ENCODE measurements around the gene EVA1C.
"Not testable (repeated sequence)": the region's sequence is repeated elsewhere in the genome, so short reads cannot be mapped to it uniquely, and the experiment has no call there.

EVA1C gene

DNA sequence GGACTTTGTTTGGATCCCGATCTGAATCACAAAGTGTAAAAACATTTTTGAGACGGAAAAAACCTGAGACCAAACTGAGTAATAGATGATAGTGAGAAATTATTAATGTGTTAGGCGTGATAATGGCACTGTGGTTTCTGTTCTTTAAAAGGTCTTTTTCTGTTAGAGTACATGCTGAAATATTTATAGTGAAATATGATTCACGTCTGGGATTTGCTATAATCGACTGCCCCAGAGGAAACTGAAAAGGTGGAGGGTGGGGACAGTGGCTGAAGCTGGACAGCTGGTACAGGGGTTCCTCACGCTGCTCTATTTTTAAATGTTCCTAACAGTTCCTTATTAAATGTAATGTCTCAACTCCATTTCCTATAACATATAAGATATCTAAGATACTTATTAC lies 30.9 kb upstream of the EVA1C start:
- FAIRE-seq (no peak), DNase-seq (ENCODE audit: insufficient read length, low spot score) (no peak)
- no peak for TF ChIP-seq POLR2A (IDR thresholded peaks at IDR 0.05; ENCODE audit: low read depth, low read length)

DNA sequence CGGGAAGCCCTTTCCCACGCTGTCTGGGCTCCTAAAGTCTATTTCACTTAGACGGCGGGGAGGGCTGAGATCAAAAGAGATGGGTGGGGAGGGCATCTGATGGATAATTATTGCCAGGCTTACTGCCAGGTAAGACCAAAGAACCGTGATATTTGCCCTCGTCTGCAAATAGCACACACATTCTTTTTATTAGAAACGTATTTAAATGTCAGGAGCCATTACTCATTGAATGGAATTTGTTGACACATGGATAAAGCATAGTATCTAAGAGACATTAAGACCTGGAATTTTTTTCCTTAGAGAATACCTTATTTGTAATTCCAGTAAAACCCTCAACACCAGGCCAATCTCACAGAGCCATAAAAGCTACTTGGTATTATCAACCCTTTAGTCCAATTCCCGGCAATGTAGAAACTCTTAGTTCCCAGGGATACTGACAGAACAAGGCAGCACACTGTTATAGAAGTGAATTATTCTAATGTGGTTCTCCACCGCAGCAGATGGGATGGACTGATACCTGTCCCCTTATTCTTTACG lies 30.3 kb upstream of the EVA1C start:
- DNase-seq (ENCODE audit: insufficient read length, low spot score) (no peak), FAIRE-seq (no peak)
- TF ChIP-seq POLR2A (IDR thresholded peaks at IDR 0.05; ENCODE audit: low read depth, low read length): no peak

DNA sequence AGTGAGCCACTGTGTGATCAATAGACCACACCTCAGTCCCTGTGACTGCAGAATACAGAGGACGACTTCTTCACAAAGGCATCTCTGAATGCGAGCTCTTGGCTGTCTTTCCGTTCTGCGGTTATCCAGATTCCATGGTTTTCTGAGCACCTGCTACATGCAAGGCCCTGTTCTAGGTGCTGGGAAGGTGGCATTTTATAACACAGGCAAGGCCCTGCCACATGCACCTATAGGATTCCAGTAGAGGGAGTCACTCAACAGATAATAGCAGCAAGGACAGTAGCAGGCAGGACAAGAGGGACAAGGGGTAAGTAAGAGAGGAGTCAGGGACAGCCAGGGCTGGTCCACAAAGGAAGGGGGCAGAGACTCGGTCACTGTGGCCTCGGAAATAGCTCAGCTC lies 28.7 kb upstream of the EVA1C start:
- DNase-seq (ENCODE audit: insufficient read length, low spot score) (no peak), FAIRE-seq (no peak)
- no peak for TF ChIP-seq POLR2A (IDR thresholded peaks at IDR 0.05; ENCODE audit: low read depth, low read length)

DNA sequence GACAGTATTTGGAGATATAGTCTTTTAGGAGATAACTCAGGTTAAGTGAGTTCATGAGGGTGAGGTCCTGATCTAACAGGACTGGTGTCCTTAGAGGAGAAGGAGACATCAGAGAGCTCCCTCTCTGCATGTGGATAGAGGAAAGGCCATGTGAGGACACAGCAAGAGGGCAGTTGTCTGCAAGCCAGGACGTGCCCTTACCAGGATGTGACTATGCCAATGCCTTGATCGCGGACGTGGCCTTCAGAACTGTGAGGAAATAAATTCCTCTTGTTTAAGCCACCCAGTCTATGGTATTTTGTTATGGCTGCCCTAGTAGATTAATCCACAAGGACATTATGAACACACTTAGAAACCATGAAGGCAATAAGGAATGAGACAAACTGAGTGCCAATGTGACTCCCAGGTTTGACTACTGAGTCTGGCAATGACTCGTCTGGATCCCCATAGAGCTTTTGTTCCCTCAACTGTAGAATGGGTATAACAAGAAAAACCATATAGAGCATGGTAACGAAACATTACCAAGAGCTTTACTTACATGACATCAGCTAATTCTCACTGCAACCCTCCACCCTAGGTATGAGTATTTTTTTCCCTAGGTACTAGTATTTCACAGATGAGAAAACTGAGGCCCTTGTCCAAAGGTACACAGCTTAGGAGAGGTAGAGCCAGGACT lies 26.2 kb upstream of the EVA1C start:
- no peak for TF ChIP-seq POLR2A (IDR thresholded peaks at IDR 0.05; ENCODE audit: low read depth, low read length)
- no peak for DNase-seq (ENCODE audit: insufficient read length, low spot score)
- FAIRE-seq: no peak

DNA sequence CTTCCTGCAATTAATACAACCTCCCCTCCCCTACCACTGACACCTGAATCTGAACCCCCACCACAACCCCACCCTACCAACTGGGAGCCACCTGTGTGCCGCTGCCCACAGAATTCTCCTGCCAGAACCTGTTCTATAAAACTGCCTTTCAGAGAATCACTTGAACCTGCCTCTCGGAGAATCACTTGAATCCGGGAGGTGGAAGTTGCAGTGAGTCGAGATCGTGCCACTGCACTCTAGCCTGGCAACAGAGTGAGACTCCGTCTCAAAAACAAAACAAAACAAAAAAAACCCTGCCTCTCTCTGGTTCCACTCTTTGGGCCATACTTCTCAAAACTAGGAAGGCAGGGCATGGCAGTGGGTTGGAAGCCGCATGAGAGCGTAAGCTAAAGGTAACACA lies 25.4 kb upstream of the EVA1C start:
- FAIRE-seq (no peak), DNase-seq (ENCODE audit: insufficient read length, low spot score) (no peak)
- TF ChIP-seq POLR2A (IDR thresholded peaks at IDR 0.05; ENCODE audit: low read depth, low read length): no peak

DNA sequence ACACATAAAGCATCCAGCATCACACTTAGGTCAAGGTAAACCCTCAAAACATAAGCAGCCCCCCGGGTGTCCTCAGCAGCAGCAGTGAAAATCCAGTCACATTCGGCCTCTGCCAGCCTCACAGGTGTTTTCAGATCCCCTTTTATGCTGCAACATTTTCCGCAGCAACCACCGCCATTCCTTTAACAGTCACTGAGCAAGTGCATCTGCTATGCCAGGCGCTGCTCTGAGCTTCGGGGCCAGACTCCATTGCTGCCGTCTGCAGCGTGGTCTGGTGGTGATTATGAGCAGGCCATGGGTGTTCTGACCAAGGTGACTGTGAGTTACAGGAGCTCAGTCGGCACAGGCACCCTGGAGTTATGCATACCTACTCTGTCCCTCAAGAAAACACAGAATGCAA lies 24.2 kb upstream of the EVA1C start:
- FAIRE-seq (no peak), DNase-seq (ENCODE audit: insufficient read length, low spot score) (no peak)
- TF ChIP-seq POLR2A (IDR thresholded peaks at IDR 0.05; ENCODE audit: low read depth, low read length): no peak

DNA sequence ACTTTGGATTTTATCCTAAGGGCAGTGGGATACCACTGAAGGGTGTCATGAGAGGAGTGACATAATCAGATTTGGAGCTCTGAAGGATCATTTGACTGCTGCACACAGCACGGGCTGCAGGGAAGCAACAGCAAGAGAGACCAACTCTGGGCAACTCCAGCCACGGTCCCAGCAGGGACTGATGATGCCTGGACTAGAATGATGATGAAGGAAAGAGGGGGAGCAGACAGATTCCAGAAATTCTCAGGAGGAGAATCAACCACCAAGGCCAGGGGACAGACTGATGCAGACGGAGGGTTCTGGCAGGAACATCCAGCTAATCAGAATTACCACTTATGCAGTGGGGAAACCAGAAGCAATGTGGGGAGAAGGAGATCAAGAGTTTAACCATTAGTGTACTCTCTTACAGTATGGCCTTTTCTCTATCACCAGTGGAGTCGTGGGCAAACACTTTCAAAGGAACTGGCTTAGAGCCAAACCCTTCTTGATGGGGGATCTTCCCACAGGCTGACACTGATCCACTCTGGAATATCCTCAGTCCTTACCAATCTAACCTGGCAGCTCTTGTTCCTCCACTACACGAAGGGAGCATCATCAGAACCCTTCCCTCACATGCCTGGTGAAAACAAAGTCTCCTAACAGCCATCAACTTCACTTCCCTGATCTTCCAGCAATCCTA lies 23.0 kb upstream of the EVA1C start:
- TF ChIP-seq POLR2A (IDR thresholded peaks at IDR 0.05; ENCODE audit: low read depth, low read length): no peak
- no peak for DNase-seq (ENCODE audit: insufficient read length, low spot score)
- no peak for FAIRE-seq

DNA sequence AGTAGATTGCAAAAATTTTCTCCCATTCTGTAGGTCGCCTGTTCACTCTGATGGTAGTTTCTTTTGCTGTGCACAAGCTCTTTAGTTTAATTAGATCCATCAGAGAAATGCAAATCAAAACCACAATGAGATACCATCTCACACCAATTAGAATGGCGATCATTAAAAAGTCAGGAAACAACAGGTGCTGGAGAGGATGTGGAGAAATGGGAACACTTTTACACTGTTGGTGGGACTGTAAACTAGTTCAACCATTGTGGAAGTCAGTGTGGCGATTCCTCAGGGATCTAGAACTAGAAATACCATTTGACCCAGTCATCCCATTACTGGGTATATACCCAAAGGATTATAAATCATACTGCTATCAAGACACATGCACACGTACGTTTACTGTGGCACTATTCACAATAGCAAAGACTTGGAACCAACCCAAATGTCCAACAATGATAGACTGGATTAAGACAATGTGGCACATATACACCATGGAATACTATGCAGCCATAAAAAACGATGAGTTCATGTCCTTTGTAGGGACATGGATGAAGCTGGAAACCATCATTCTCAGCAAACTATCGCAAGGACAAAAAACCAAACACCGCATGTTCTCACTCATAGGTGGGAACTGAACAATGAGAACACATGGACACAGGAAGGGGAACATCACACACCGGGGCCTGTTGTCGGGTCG lies 21.8 kb upstream of the EVA1C start:
- not testable (repeated sequence) for FAIRE-seq

DNA sequence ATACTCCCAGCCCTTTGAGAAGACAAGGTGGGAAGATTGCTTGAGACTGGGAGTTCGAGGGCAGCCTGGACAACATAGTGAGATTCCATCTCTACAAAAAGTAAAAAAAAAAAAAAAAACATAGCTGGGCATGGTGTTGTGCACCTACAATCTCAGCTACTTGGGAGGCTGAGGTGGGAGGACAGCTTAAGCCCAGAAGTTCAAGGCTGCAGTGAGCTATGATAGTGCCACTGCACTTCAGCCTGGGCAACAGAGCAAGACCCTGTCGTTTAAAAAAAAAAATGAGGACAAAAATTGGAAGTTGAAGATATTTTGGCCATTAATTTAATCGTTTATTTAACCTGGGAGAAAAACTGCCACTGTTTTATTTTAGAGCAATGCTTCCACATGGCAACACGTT lies 20.8 kb upstream of the EVA1C start:
- FAIRE-seq: no peak
- DNase-seq (ENCODE audit: insufficient read length, low spot score): no peak
- TF ChIP-seq POLR2A (IDR thresholded peaks at IDR 0.05; ENCODE audit: low read depth, low read length): no peak

More for the DNA sequence above, 21.8 kb upstream of the EVA1C start:
- DNase-seq (ENCODE audit: insufficient read length, low spot score): not testable (repeated sequence)

DNA sequence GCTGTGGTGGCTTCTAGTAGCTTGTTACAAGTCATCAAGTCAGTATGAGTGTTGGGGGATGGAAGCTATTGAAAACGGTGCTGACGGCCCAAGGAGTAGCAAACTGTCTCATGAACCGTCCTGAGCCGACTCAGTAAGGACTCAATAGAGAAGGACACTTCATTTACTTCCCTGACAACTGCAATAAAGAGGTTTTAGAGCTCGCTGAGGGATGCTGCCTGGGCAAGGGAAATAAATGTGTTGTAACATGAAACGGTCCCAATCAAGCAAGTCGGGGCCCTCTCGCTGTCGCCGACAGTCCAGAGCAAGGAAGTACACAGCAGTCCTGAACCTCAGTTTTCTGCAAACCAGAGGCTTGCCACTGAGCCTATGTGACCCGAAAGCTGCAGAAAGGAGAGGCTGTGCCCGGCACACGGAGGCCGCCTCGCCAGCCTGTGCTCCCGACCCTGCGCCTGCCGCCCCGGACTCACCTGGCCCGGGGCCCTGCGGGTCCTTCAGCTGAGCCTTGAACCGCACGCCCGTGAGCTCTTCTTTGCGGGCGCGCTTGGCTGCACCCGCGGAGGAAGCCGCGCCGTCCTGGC lies 20.1 kb upstream of the EVA1C start:
- FAIRE-seq (no peak), DNase-seq (ENCODE audit: insufficient read length, low spot score) (no peak)
- TF ChIP-seq POLR2A (IDR thresholded peaks at IDR 0.05; ENCODE audit: low read depth, low read length): no peak

DNA sequence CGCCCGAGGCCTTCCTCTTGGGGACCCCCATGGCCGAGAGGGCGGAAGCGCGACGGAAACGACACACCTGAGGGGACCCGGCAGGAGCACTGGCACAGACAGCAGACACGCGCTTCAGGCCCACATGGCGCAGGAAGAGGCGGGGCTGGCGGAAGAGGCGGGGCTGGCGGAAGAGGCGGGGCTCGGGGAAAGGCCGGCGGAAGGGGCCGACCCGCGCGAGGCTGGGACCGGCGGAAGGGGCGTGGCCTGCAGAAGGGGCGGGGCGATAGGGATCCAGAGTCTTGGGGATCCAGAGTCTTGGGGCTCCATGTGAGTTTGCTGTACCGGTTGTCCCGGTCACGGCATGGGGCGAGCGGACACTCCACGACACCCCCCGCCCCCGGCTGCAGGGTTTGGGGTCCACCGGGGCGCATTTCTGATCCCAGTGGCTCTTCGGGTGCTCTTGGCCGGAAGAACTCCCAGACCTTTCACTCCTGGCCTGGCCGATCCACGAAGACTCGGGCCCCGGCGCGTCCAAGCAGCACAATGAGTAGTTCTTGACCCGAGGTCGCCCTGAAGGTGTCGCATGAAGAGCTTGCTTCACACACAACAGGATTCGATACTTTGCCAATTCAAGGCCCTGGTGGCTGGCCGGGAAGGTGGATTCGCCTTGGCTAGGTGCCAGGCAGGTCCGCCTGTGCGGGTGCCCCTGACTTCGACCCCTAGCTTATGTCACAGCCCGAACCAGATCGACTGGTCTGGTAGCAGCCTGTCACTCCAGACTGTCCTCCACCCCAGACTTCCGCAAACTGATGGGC lies 19.4 kb upstream of the EVA1C start, which contains the start of gene URB1:
TSS of gene URB1 (minus strand) at position 133 of the 797 bp plus-strand sequence. CDS start at position 31, 102 bp downstream.
- DNase-seq (ENCODE audit: insufficient read length, low spot score) (peak; percentile 90), FAIRE-seq (no peak)
- TF ChIP-seq POLR2A (IDR thresholded peaks at IDR 0.05; ENCODE audit: low read depth, low read length): peak; percentile 88

DNA sequence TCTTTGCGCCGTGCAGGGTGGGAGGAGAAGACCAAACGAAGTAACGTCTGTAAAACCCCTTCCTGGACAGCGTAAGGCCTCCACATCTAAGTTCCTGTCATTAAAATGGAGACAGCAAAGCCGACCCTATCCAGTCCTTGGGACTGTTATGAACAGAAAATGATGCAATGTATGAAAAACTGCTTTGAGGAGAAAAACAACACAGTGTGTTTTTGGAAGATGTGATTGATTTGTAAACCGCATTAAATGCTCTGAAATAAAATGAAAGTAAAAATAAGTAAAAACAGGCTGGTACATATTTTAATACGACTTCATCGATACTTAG lies 18.9 kb upstream of the EVA1C start:
- DNase-seq (ENCODE audit: insufficient read length, low spot score): no peak
- no peak for FAIRE-seq
- no peak for TF ChIP-seq POLR2A (IDR thresholded peaks at IDR 0.05; ENCODE audit: low read depth, low read length)

DNA sequence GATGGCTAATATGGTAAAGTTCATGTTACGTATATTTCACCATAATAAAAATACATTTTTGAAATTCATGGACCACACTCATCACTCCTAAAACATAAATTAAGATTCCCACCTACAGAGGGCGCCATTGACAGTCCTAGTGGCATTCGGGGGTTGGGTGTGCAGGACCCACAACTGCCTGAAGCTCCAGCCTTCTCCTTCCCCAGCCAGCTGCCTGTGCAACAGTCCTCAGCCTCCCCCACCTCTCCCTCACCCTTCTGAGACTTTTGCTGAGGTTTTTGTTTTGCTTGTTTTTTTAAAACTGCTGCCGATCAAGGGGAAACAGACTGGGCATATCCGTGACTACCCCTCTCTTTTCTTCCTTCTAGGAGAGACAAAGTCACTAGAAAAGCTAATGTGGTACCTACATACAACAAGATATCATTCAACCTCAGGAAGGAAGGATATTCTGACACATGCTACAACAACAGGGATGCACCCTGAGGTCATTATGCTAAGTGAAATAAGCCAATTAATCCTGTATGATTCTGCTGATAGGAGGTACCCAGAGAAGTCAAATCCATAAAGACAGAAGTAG lies 9.2 kb upstream of the EVA1C start:
- peak; percentile 43 for FAIRE-seq
- TF ChIP-seq POLR2A (IDR thresholded peaks at IDR 0.05; ENCODE audit: low read depth, low read length): no peak
- peak; percentile 78 for DNase-seq (ENCODE audit: insufficient read length, low spot score)

All from H54 (cell line).